GM23338 (cell line): Measurements from ENCODE around the gene SLC35F6. TPM values are rescaled to one million over a fixed set of nuclear protein-coding genes. Genes with fewer than 3 reads are reported as not detected.

Source experiments
- ATAC-seq: fragments of 200-7000 bp; cut with Tn5 transposase; 3 replicates; pipeline ENCODE4 v1.9.1; 2020
- DNase-seq: peaks from one replicate; pipeline ENCODE4 v3.0.0-alpha.2; 2015; ENCODE audit warnings: low spot score
- H2AFZ ChIP-seq: fragments of 200-600 bp; sonication (generic); 2 replicates; pipeline ENCODE4 v1.8.0; 2016; ENCODE audit warnings: antibody characterized with exemption, mild to moderate bottlenecking, moderate library complexity
- H3F3A ChIP-seq: fragments of 200-600 bp; sonication (generic); replicated peaks from 2 replicates; pipeline ENCODE4 v1.8.0; 2017; ENCODE audit warnings: antibody characterized with exemption, mixed run types, low read depth
- H3K27ac ChIP-seq: fragments of 200-600 bp; sonication (generic); 2 replicates; pipeline ENCODE4 v1.6.1; 2016; ENCODE audit warnings: low read depth
- H3K27me3 ChIP-seq: fragments of 200-600 bp; sonication (generic); 2 replicates; pipeline ENCODE4 v1.8.0; 2016; ENCODE audit warnings: mild to moderate bottlenecking, mixed run types, moderate library complexity; ENCODE audit not compliant: insufficient read depth
- H3K36me3 ChIP-seq: fragments of 200-600 bp; sonication (generic); 2 replicates; pipeline ENCODE4 v1.8.0; 2016; ENCODE audit warnings: mild to moderate bottlenecking; ENCODE audit not compliant: insufficient read depth
- H3K4me1 ChIP-seq: fragments of 200-600 bp; sonication (generic); 2 replicates; pipeline ENCODE4 v1.8.0; 2016; ENCODE audit warnings: mild to moderate bottlenecking, moderate library complexity; ENCODE audit not compliant: insufficient read depth
- H3K4me2 ChIP-seq: fragments of 200-600 bp; sonication (generic); 2 replicates; pipeline ENCODE4 v1.7.1; 2017; ENCODE audit warnings: mixed run types
- H3K4me3 ChIP-seq: fragments of 200-600 bp; sonication (generic); 2 replicates; pipeline ENCODE4 v1.6.1; 2016; ENCODE audit warnings: mixed run types
- H3K79me2 ChIP-seq: fragments of 200-600 bp; sonication (generic); replicated peaks from 2 replicates; pipeline ENCODE4 v1.8.0; 2017; ENCODE audit warnings: mild to moderate bottlenecking; ENCODE audit not compliant: insufficient read depth
- H3K9me2 ChIP-seq: fragments of 200-600 bp; sonication (generic); 2 replicates; pipeline ENCODE4 v1.8.0; 2017; ENCODE audit not compliant: insufficient read depth
- H4K20me1 ChIP-seq: fragments of 200-600 bp; sonication (generic); replicated peaks from 2 replicates; pipeline ENCODE4 v1.8.0; 2017; ENCODE audit warnings: mild to moderate bottlenecking; ENCODE audit not compliant: insufficient read depth
- H3K27ac Mint-ChIP-seq: 2 replicates; pipeline ENCODE4 v1.8.0; 2020; ENCODE audit warnings: inconsistent platforms, mild to moderate bottlenecking, moderate library complexity, mixed read lengths
- H3K27me3 Mint-ChIP-seq: 3 replicates; pipeline ENCODE4 v1.8.0; 2022; ENCODE audit warnings: low read depth, mild to moderate bottlenecking, moderate library complexity, mixed read lengths, inconsistent platforms; ENCODE audit not compliant: insufficient read depth, poor library complexity
- H3K36me3 Mint-ChIP-seq: 3 replicates; pipeline ENCODE4 v1.8.0; 2021; ENCODE audit warnings: low read depth, mild to moderate bottlenecking, inconsistent platforms, moderate library complexity, mixed read lengths
- H3K4me1 Mint-ChIP-seq: 3 replicates; pipeline ENCODE4 v1.8.0; 2020; ENCODE audit warnings: mild to moderate bottlenecking, inconsistent platforms, mixed read lengths
- H3K4me3 Mint-ChIP-seq: 3 replicates; pipeline ENCODE4 v1.8.0; 2021; ENCODE audit warnings: moderate library complexity, mild to moderate bottlenecking, inconsistent platforms, mixed read lengths
- H3K9me3 Mint-ChIP-seq: 3 replicates; pipeline ENCODE4 v1.8.0; 2020; ENCODE audit warnings: moderate library complexity, mild to moderate bottlenecking, inconsistent platforms, mixed read lengths
- CREB1 ChIP-seq: fragments of 250-450 bp; sonication (Bioruptor Pico); IDR thresholded peaks from 2 replicates; pipeline ENCODE4 v1.5.0; 2020; ENCODE audit warnings: low read depth, mild to moderate bottlenecking, moderate library complexity
- EZH2 ChIP-seq: fragments of 200-600 bp; sonication (generic); IDR thresholded peaks from one replicate; pipeline ENCODE4 v1.8.0; 2017; ENCODE audit warnings: antibody characterized with exemption, mild to moderate bottlenecking, low read depth; ENCODE audit not compliant: unreplicated experiment
- EZH2phosphoT487 ChIP-seq: fragments of 200-600 bp; sonication (generic); IDR thresholded peaks from one replicate; pipeline ENCODE4 v1.8.1; 2018; ENCODE audit warnings: antibody characterized with exemption; ENCODE audit not compliant: unreplicated experiment
- JUNB ChIP-seq: IDR thresholded peaks from one replicate; pipeline ENCODE4 v1.6.1; 2016; ENCODE audit warnings: antibody characterized with exemption; ENCODE audit not compliant: unreplicated experiment
- NANOG ChIP-seq: IDR thresholded peaks from 2 replicates; pipeline ENCODE4 v1.6.1; 2016; ENCODE audit warnings: antibody characterized with exemption, borderline replicate concordance
- POLR2AphosphoS5 ChIP-seq: IDR thresholded peaks from 2 replicates; pipeline ENCODE4 v1.6.1; 2016; ENCODE audit warnings: antibody characterized with exemption, low read depth
- STAT1 ChIP-seq: IDR thresholded peaks from one replicate; pipeline ENCODE4 v1.6.1; 2016; ENCODE audit warnings: antibody characterized with exemption; ENCODE audit not compliant: unreplicated experiment
- ZNF114 ChIP-seq: fragments of 250-450 bp; sonication (Bioruptor Pico); IDR thresholded peaks from 2 replicates; pipeline ENCODE4 v1.5.0; 2020; ENCODE audit warnings: mild to moderate bottlenecking, moderate library complexity
- ZNF331 ChIP-seq: fragments of 250-450 bp; sonication (Bioruptor Pico); IDR thresholded peaks from 2 replicates; pipeline ENCODE4 v1.5.0; 2020; ENCODE audit warnings: low read depth, mild to moderate bottlenecking, moderate library complexity
- polyA plus RNA-seq: library from polyadenylated mRNA; unstranded; fragments of >200 nt; fragmentation: Nextera tagmentation; extraction: Ambion mirVana; gene quantifications from 2 replicates; pipeline ENCODE4 v1.2.1, GENCODE V29; 2016
- total RNA-seq: library from RNA; depleted of rRNA; stranded (reverse); fragments of >200 nt; shearing (Covaris generic); gene quantifications from 2 replicates; pipeline ENCODE4 v1.2.3, GENCODE V29; 2014
- TF ChIP-seq, protein P1 (sequence below), 2 experiments: fragments of 200-600 bp in 1 of 2; sonication (generic) in 1 of 2; conservative IDR thresholded peaks; 2 replicates each; pipeline versions ENCODE4 v1.5.1 to v1.6.1; 2016 to 2017; ENCODE audit warnings: antibody characterized with exemption in 2 of 2, low read depth in 2 of 2, mild to moderate bottlenecking in 2 of 2, moderate library complexity in 1 of 2
- TF ChIP-seq, protein P2 (sequence below): IDR thresholded peaks from one replicate; pipeline ENCODE4 v1.6.1; 2018; ENCODE audit warnings: antibody characterized with exemption; ENCODE audit not compliant: unreplicated experiment
- TF ChIP-seq, protein P3 (sequence below): fragments of 250-450 bp; sonication (Bioruptor Pico); IDR thresholded peaks from 2 replicates; pipeline ENCODE4 v1.5.0; 2020; ENCODE audit warnings: mild to moderate bottlenecking, moderate library complexity

SLC35F6 gene
- total and polyA plus RNA-seq, 2 experiments from 2014 or later = 6.0 to 15.0 TPM

DNA sequence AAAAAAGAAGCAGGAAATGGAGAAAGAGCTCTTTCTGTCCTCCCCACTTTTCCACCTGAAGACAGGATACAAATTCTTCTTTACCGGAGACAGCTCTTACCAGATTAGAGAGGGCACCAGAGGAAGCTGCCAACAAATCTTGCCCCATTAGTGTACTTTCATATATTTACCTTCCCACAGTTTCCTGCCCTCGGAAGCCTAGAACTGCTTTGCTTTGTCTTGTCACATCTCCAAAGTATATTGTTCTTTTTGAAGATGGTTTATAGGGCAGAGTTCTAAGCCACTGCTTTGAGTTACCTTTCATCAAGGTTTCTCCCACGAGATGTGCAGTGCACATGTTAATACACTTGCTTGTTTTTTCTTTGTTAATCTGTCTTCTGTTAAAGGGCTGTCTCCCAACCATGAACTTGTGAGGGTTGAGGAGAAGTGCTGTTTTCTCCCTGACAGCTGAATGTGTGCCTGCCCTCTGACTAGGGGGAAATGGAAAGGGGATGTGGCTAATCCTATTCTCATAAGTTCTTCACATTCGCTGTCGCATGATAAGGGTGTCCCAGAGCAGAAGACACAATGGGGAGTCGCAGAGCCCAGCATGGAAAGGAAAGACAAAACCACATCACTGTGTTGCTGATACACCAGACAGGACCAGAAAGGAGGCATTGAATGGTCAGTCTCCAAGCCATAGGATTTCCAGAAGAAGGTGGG is 45.9 kb downstream of the SLC35F6 start (continued):
- TF ChIP-seq POLR2AphosphoS5 (no peak), ZNF331 (CRISPR knock-in tag) (no peak), NANOG (no peak), JUNB (no peak), EZH2phosphoT487 (no peak), ZNF114 (CRISPR knock-in tag) (no peak)

DNA sequence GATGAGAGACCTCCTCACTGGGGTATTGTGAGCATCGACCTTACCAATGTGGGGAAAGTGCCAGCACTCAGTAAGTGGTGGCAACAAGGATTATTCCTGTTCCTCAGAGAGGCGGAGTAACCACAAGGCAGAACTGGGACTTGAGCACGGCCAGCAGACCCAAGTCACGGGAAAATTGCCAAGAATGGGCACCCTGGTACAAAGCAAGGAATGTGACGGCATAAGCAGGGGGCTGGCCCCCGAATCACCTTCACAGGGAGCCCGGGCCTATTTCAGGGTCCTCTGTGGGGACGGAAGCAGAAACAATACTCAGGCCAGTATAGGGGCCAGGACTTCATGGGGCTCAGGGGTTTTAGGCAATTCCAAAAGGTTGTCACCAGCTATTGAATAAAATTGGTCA is 47.2 kb downstream of the SLC35F6 start:
- Mint-ChIP-seq H3K4me3 (no peak overlapping the region), H3K9me3 (no peaks in the 10 kb centered on the region; the same call in 2 of the 3 replicates), H3K27ac (no peak overlapping the region), H3K4me1 (no peaks in the 10 kb centered on the region), H3K36me3 (no peaks in the 10 kb centered on the region), H3K27me3 (peaks cover 12% of the 10 kb centered on the region)
- Histone ChIP-seq H2AFZ (no peak overlapping the region), H3K36me3 (no peaks in the 10 kb centered on the region), H3K4me1 (no peaks in the 10 kb centered on the region), H3K4me2 (no peak overlapping the region), H3K9me2 (no peaks in the 10 kb centered on the region), H3K79me2 (no peaks in the 10 kb centered on the region), H4K20me1 (no peaks in the 10 kb centered on the region), H3K4me3 (no peak overlapping the region), H3K27me3 (no peaks in the 10 kb centered on the region), H3K27ac (no peak overlapping the region), H3F3A (no peaks in the 10 kb centered on the region)
- DNase-seq = no peak
- no peak for ATAC-seq
- TF ChIP-seq ZNF114 (CRISPR knock-in tag) (no peak), NANOG (no peak), JUNB (no peak), ZNF331 (CRISPR knock-in tag) (no peak), POLR2AphosphoS5 (no peak), STAT1 (no peak), EZH2phosphoT487 (no peak), EZH2 (no peak), CREB1 (CRISPR knock-in tag) (no peak)
- TF ChIP-seq, protein P1, sequence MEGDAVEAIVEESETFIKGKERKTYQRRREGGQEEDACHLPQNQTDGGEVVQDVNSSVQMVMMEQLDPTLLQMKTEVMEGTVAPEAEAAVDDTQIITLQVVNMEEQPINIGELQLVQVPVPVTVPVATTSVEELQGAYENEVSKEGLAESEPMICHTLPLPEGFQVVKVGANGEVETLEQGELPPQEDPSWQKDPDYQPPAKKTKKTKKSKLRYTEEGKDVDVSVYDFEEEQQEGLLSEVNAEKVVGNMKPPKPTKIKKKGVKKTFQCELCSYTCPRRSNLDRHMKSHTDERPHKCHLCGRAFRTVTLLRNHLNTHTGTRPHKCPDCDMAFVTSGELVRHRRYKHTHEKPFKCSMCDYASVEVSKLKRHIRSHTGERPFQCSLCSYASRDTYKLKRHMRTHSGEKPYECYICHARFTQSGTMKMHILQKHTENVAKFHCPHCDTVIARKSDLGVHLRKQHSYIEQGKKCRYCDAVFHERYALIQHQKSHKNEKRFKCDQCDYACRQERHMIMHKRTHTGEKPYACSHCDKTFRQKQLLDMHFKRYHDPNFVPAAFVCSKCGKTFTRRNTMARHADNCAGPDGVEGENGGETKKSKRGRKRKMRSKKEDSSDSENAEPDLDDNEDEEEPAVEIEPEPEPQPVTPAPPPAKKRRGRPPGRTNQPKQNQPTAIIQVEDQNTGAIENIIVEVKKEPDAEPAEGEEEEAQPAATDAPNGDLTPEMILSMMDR (conservative IDR thresholded peaks at IDR 0.05; ENCODE audit: low read depth in 2 of 2) = no peak
- TF ChIP-seq, protein P2, sequence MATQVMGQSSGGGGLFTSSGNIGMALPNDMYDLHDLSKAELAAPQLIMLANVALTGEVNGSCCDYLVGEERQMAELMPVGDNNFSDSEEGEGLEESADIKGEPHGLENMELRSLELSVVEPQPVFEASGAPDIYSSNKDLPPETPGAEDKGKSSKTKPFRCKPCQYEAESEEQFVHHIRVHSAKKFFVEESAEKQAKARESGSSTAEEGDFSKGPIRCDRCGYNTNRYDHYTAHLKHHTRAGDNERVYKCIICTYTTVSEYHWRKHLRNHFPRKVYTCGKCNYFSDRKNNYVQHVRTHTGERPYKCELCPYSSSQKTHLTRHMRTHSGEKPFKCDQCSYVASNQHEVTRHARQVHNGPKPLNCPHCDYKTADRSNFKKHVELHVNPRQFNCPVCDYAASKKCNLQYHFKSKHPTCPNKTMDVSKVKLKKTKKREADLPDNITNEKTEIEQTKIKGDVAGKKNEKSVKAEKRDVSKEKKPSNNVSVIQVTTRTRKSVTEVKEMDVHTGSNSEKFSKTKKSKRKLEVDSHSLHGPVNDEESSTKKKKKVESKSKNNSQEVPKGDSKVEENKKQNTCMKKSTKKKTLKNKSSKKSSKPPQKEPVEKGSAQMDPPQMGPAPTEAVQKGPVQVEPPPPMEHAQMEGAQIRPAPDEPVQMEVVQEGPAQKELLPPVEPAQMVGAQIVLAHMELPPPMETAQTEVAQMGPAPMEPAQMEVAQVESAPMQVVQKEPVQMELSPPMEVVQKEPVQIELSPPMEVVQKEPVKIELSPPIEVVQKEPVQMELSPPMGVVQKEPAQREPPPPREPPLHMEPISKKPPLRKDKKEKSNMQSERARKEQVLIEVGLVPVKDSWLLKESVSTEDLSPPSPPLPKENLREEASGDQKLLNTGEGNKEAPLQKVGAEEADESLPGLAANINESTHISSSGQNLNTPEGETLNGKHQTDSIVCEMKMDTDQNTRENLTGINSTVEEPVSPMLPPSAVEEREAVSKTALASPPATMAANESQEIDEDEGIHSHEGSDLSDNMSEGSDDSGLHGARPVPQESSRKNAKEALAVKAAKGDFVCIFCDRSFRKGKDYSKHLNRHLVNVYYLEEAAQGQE = no peak
- TF ChIP-seq, protein P3, sequence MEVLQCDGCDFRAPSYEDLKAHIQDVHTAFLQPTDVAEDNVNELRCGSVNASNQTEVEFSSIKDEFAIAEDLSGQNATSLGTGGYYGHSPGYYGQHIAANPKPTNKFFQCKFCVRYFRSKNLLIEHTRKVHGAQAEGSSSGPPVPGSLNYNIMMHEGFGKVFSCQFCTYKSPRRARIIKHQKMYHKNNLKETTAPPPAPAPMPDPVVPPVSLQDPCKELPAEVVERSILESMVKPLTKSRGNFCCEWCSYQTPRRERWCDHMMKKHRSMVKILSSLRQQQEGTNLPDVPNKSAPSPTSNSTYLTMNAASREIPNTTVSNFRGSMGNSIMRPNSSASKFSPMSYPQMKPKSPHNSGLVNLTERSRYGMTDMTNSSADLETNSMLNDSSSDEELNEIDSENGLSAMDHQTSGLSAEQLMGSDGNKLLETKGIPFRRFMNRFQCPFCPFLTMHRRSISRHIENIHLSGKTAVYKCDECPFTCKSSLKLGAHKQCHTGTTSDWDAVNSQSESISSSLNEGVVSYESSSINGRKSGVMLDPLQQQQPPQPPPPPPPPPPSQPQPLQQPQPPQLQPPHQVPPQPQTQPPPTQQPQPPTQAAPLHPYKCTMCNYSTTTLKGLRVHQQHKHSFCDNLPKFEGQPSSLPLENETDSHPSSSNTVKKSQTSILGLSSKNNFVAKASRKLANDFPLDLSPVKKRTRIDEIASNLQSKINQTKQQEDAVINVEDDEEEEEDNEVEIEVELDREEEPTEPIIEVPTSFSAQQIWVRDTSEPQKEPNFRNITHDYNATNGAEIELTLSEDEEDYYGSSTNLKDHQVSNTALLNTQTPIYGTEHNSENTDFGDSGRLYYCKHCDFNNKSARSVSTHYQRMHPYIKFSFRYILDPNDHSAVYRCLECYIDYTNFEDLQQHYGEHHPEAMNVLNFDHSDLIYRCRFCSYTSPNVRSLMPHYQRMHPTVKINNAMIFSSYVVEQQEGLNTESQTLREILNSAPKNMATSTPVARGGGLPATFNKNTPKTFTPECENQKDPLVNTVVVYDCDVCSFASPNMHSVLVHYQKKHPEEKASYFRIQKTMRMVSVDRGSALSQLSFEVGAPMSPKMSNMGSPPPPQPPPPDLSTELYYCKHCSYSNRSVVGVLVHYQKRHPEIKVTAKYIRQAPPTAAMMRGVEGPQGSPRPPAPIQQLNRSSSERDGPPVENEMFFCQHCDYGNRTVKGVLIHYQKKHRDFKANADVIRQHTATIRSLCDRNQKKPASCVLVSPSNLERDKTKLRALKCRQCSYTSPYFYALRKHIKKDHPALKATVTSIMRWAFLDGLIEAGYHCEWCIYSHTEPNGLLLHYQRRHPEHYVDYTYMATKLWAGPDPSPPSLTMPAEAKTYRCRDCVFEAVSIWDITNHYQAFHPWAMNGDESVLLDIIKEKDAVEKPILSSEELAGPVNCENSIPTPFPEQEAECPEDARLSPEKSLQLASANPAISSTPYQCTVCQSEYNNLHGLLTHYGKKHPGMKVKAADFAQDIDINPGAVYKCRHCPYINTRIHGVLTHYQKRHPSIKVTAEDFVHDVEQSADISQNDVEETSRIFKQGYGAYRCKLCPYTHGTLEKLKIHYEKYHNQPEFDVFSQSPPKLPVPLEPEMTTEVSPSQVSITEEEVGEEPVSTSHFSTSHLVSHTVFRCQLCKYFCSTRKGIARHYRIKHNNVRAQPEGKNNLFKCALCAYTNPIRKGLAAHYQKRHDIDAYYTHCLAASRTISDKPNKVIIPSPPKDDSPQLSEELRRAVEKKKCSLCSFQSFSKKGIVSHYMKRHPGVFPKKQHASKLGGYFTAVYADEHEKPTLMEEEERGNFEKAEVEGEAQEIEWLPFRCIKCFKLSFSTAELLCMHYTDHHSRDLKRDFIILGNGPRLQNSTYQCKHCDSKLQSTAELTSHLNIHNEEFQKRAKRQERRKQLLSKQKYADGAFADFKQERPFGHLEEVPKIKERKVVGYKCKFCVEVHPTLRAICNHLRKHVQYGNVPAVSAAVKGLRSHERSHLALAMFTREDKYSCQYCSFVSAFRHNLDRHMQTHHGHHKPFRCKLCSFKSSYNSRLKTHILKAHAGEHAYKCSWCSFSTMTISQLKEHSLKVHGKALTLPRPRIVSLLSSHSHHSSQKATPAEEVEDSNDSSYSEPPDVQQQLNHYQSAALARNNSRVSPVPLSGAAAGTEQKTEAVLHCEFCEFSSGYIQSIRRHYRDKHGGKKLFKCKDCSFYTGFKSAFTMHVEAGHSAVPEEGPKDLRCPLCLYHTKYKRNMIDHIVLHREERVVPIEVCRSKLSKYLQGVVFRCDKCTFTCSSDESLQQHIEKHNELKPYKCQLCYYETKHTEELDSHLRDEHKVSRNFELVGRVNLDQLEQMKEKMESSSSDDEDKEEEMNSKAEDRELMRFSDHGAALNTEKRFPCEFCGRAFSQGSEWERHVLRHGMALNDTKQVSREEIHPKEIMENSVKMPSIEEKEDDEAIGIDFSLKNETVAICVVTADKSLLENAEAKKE (CRISPR knock-in tag) = no peak
